Endothelial cell of umbilical vein (primary cell): Measurements from ENCODE around the gene HINFP. TPM values are rescaled to one million over a fixed set of nuclear protein-coding genes. Genes with fewer than 3 reads are reported as not detected.

Experiments used
- BruUV-seq: library from RNA; stranded (reverse); fragments of 400-500 nt; replicated peaks from 2 replicates; lab custom pipeline; 2021; lab: Mats Ljungman, UMichigan
- CTCF ChIA-PET: fragments of 300-600, 350-600 bp; sonication (Branson Sonifier 250); formaldehyde crosslinking; loops from one replicate; lab custom pipeline; 2021; ENCODE audit warnings: antibody characterized with exemption, inconsistent platforms; lab: Charles Lee
- POLR2A ChIA-PET: fragments of 300-600, 350-600 bp; sonication (Branson Sonifier 250); formaldehyde crosslinking; loops from one replicate; lab custom pipeline; 2021; ENCODE audit warnings: antibody characterized with exemption, inconsistent platforms; lab: Charles Lee
- DNase-seq: peaks from one replicate; pipeline ENCODE4 v3.0.0-alpha.2; 2011; ENCODE audit warnings: low read depth, low spot score
- FAIRE-seq: peaks from 2 replicates; lab custom pipeline; 2011; peaks lifted over from hg19 to GRCh38; lab: Jason Lieb, UNC
- H2AFZ ChIP-seq: 2 replicates; pipeline ENCODE4 v1.6.0; 2012; ENCODE audit warnings: low read depth, low read length, control low read depth, inconsistent platforms
- H3K27ac ChIP-seq: 2 replicates; pipeline ENCODE4 v1.5.1; 2011; ENCODE audit warnings: low read depth, mild to moderate bottlenecking, control low read depth, low read length, moderate library complexity; ENCODE audit not compliant: insufficient read depth
- H3K27me3 ChIP-seq, 2 experiments: 2 replicates each; pipeline versions ENCODE4 v1.6.0 to v1.6.1; 2011; ENCODE audit warnings: low read length in 2 of 2, mixed read lengths in 1 of 2; ENCODE audit not compliant: control insufficient read depth in 2 of 2, insufficient read depth in 2 of 2
- H3K36me3 ChIP-seq, 2 experiments: 2 replicates in 1 of 2; 3 replicates in 1 of 2; pipeline ENCODE4 v1.5.1; 2011; ENCODE audit warnings: low read length in 2 of 2, mild to moderate bottlenecking in 1 of 2, moderate library complexity in 1 of 2; ENCODE audit not compliant: control insufficient read depth in 2 of 2, insufficient read depth in 2 of 2; ENCODE audit errors: extremely low read depth in 1 of 2
- H3K4me1 ChIP-seq: 3 replicates; pipeline ENCODE4 v1.5.1; 2011; ENCODE audit warnings: mild to moderate bottlenecking, low read length; ENCODE audit not compliant: control insufficient read depth, insufficient read depth; ENCODE audit errors: extremely low read depth
- H3K4me2 ChIP-seq: 2 replicates; pipeline ENCODE4 v1.6.1; 2011; ENCODE audit warnings: low read length, control low read depth, mixed read lengths; ENCODE audit not compliant: insufficient read depth
- H3K4me3 ChIP-seq, 3 experiments: fragments of 200-600 bp in 1 of 3; sonication (generic), shearing (Covaris generic) in 1 of 3; replicated peaks in 1 of 3; 2 replicates each; pipeline ENCODE4 v1.5.1; 2011 to 2016; ENCODE audit warnings: control low read depth in 3 of 3, low read length in 3 of 3, mild to moderate bottlenecking in 2 of 3, inconsistent platforms in 1 of 3, low read depth in 1 of 3, moderate library complexity in 1 of 3; ENCODE audit not compliant: insufficient read depth in 1 of 3
- H3K79me2 ChIP-seq: 2 replicates; pipeline ENCODE4 v1.6.0; 2012; ENCODE audit warnings: low read length, inconsistent platforms; ENCODE audit not compliant: control insufficient read depth, insufficient read depth
- H3K9ac ChIP-seq: replicated peaks from 2 replicates; pipeline ENCODE3; 2011; ENCODE audit warnings: low read length, control low read depth; ENCODE audit not compliant: insufficient read depth; ENCODE audit errors: extremely low read depth
- H3K9me1 ChIP-seq: replicated peaks from 3 replicates; pipeline ENCODE4 v1.6.0; 2011; ENCODE audit warnings: mild to moderate bottlenecking, low read length; ENCODE audit not compliant: control insufficient read depth, insufficient read depth; ENCODE audit errors: extremely low read depth
- H3K9me3 ChIP-seq: replicated peaks from 2 replicates; pipeline ENCODE4 v1.5.1; 2012; ENCODE audit warnings: low read length, inconsistent platforms; ENCODE audit not compliant: control insufficient read depth, insufficient read depth
- H4K20me1 ChIP-seq: replicated peaks from 2 replicates; pipeline ENCODE3; 2011; ENCODE audit warnings: mild to moderate bottlenecking, low read length; ENCODE audit not compliant: control insufficient read depth, insufficient read depth; ENCODE audit errors: extremely low read depth
- CTCF ChIP-seq, 2 donors: IDR thresholded peaks; 1 replicate in 1 of 2; 2 replicates in 1 of 2; pipeline ENCODE4 v1.5.1; 2011; ENCODE audit warnings: low read length in 2 of 2, mild to moderate bottlenecking in 2 of 2, moderate library complexity in 2 of 2, control low read depth in 1 of 2, inconsistent platforms in 1 of 2, low read depth in 1 of 2; ENCODE audit not compliant: insufficient read depth in 1 of 2; ENCODE audit errors: extremely low read depth in 1 of 2
- EZH2 ChIP-seq: IDR thresholded peaks from 2 replicates; pipeline ENCODE4 v1.6.1; 2012; ENCODE audit warnings: borderline replicate concordance, low read depth, mild to moderate bottlenecking, moderate library complexity, low read length, inconsistent platforms; ENCODE audit not compliant: severe bottlenecking
- FOS ChIP-seq: IDR thresholded peaks from 2 replicates; pipeline ENCODE4 v1.6.1; 2011; ENCODE audit warnings: mild to moderate bottlenecking, low read length, moderate library complexity, borderline replicate concordance; ENCODE audit not compliant: insufficient read depth
- GATA2 ChIP-seq: IDR thresholded peaks from 2 replicates; pipeline ENCODE4 v1.7.0; 2011; ENCODE audit warnings: low read depth, mild to moderate bottlenecking, moderate library complexity, mixed read lengths, low read length; ENCODE audit not compliant: insufficient read length, insufficient read depth
- JUN ChIP-seq: IDR thresholded peaks from 2 replicates; pipeline ENCODE4 v1.6.1; 2011; ENCODE audit warnings: borderline replicate concordance, low read depth; ENCODE audit not compliant: insufficient read length, insufficient read depth
- MAX ChIP-seq: IDR thresholded peaks from 2 replicates; pipeline ENCODE4 v1.6.1; 2011; ENCODE audit not compliant: insufficient read depth, insufficient read length
- MYC ChIP-seq: IDR thresholded peaks from one replicate; pipeline ENCODE4 v1.6.1; 2011; ENCODE audit warnings: mild to moderate bottlenecking, low read depth, low read length
- POLR2A ChIP-seq: IDR thresholded peaks from 2 replicates; pipeline ENCODE4 v1.6.1; 2012; ENCODE audit warnings: low read depth, mild to moderate bottlenecking, control low read depth, low read length
- POLR2AphosphoS5 ChIP-seq: IDR thresholded peaks from 2 replicates; pipeline ENCODE4 v1.6.1; 2012; ENCODE audit warnings: low read depth, mild to moderate bottlenecking, control low read depth, low read length, moderate library complexity; ENCODE audit not compliant: insufficient read depth
- dilution Hi-C: fragments of 300-500 bp; cut with MboI; formaldehyde crosslinking; loops from one replicate; pipeline ENCODE4 v1.15.0; 2019; ENCODE audit warnings: low sequenced_read_pairs; ENCODE audit not compliant: extremely low pct_ligation_motif_present
- intact Hi-C: fragments of 100-400 bp; cut with micrococcal nuclease; formaldehyde crosslinking; loops from one replicate; pipeline ENCODE4 v1.10.0; 2022
- polyA plus RNA-seq, 4 experiments: library from polyadenylated mRNA; depleted of rRNA in 3 of 4; stranded (reverse) in 3 of 4; unstranded in 1 of 4; fragments of >200 nt; gene quantifications; 2 replicates each; pipeline versions ENCODE4 v1.2.1 to v1.2.3, GENCODE V29; 2011 to 2012; ENCODE audit warnings: missing spikeins in 1 of 4
- total RNA-seq: library from RNA; stranded (reverse); gene quantifications from 2 replicates; pipeline ENCODE4 v1.2.3, GENCODE V29; 2021

Gene HINFP
- total and polyA plus RNA-seq, 2 donors (not counting 3 experiments of a cell fraction or from before 2014, with no cell fraction given) = 30.8 to 33.4 TPM

GRCh38 chr11:119118946-119119345 is 2.4 kb upstream of the HINFP start:
- dilution Hi-C loops (no loop called here), intact Hi-C loops (no loop called here)
- no peaks in the 10 kb centered on the region for H3K27me3 ChIP-seq
- H3K4me1 ChIP-seq = peaks cover 16% of the 10 kb centered on the region
- BruUV-seq = no TSS peak
- no peak for FAIRE-seq
- H3K9me3 ChIP-seq = no peaks in the 10 kb centered on the region
- CTCF ChIA-PET = interaction anchor here (0.8 to 2.2 kb wide), 4 partner anchors 12 to 17 kb away, joined by 3 to 9 read pairs (median 4); partner anchors contain the start of genes C2CD2L and DPAGT1
- H3K9ac ChIP-seq = no peak overlapping the region
- no peak overlapping the region for H3K4me2 ChIP-seq
- H4K20me1 ChIP-seq = no peaks in the 10 kb centered on the region
- DNase-seq = no peak
- H3K9me1 ChIP-seq = no peaks in the 10 kb centered on the region
- H2AFZ ChIP-seq = no peak overlapping the region
- POLR2A ChIA-PET = no interaction called here
- no peak overlapping the region for H3K4me3 ChIP-seq
- peaks cover 13% of the 10 kb centered on the region for H3K79me2 ChIP-seq
- H3K27ac ChIP-seq = no peak overlapping the region
- TF ChIP-seq MAX (no peak), POLR2A (no peak), GATA2 (no peak), EZH2 (no peak), POLR2AphosphoS5 (no peak), FOS (no peak), MYC (no peak), JUN (no peak), CTCF (IDR thresholded peaks at IDR 0.05; ENCODE audit: extremely low read depth in 1 of 2, insufficient read depth in 1 of 2, low read depth in 1 of 2, low read length in 2 of 2) (no peak)
- peaks cover 2 to 7% of the 10 kb centered on the region in 2 experiments for H3K36me3 ChIP-seq
